Kidney (tissue), 14 donors: ENCODE results near the gene CHKB. TPM values are rescaled to one million over a fixed set of nuclear protein-coding genes. Genes with fewer than 3 reads are reported as not detected.

Experiments
- DNase-seq, 5 donors: peaks; one replicate each; pipeline ENCODE4 v3.0.0-alpha.2; 2013 to 2020
- FAIRE-seq: peaks from 2 replicates; lab custom pipeline; 2012; peaks lifted over from hg19 to GRCh38; lab: Jason Lieb, UNC
- H3K27ac ChIP-seq, 2 donors: one replicate each; pipeline ENCODE4 v1.7.0; 2013; ENCODE audit warnings: low read depth in 2 of 2, low read length in 2 of 2, inconsistent platforms in 1 of 2
- H3K27me3 ChIP-seq: one replicate; pipeline ENCODE4 v1.7.1; 2013; ENCODE audit warnings: low read length, inconsistent platforms; ENCODE audit not compliant: control insufficient read depth, insufficient read depth
- H3K36me3 ChIP-seq, 3 donors: one replicate each; pipeline versions ENCODE4 v1.7.0 to v1.7.1; 2013; ENCODE audit warnings: low read length in 3 of 3, control low read depth in 1 of 3, inconsistent platforms in 1 of 3; ENCODE audit not compliant: insufficient read depth in 3 of 3, control insufficient read depth in 2 of 3
- H3K4me1 ChIP-seq, 3 donors: one replicate each; pipeline versions ENCODE4 v1.7.0 to v1.7.1; 2013; ENCODE audit warnings: low read length in 3 of 3, inconsistent platforms in 1 of 3, low read depth in 1 of 3; ENCODE audit not compliant: control insufficient read depth in 2 of 3, insufficient read depth in 2 of 3
- H3K4me3 ChIP-seq, 3 donors: one replicate each; pipeline versions ENCODE4 v1.7.0 to v1.8.1; 2013; ENCODE audit warnings: low read length in 3 of 3, control low read depth in 1 of 3, inconsistent platforms in 1 of 3
- H3K9ac ChIP-seq, 3 donors: one replicate each; pipeline versions ENCODE4 v1.7.0 to v1.7.1; 2013; ENCODE audit warnings: low read length in 3 of 3, control low read depth in 1 of 3, inconsistent platforms in 1 of 3
- H3K9me3 ChIP-seq, 3 donors: one replicate each; pipeline versions ENCODE4 v1.7.0 to v1.7.1; 2013; ENCODE audit warnings: low read length in 3 of 3, control low read depth in 1 of 3, inconsistent platforms in 1 of 3; ENCODE audit not compliant: control insufficient read depth in 2 of 3, insufficient read depth in 1 of 3
- CTCF ChIP-seq: IDR thresholded peaks from 3 replicates; pipeline ENCODE4 v1.5.1; 2012; ENCODE audit warnings: mild to moderate bottlenecking, moderate library complexity, borderline replicate concordance; ENCODE audit not compliant: insufficient read depth; ENCODE audit errors: extremely low read depth
- intact Hi-C: fragments of 100-400 bp; cut with DNase I; formaldehyde crosslinking; loops from one replicate; pipeline ENCODE4 v1.11.1; 2022
- polyA plus RNA-seq: library from polyadenylated mRNA; stranded (reverse); fragments of 350-450 nt; fragmentation: Illumina TruSeq; extraction: RNeasy Lipid Tissue Mini Kit (QIAGEN cat#74804); gene quantifications from one replicate; pipeline ENCODE4 v1.2.3, GENCODE V29; 2014; ENCODE audit warnings: low read depth, low replicate concordance; ENCODE audit not compliant: insufficient read depth
- total RNA-seq: library from RNA; stranded (reverse); fragmentation: NEBNext Ultra II Directional; extraction: Animal tissue kit (Norgen Biotek cat#: 25700); gene quantifications from one replicate; pipeline ENCODE4 v1.2.1, GENCODE V29; 2021
- donor health status: control.
- donor health status: control.
- donor health status: control.
- donor health status: control.
- donor health status: control.
- donor health status: DM: yes; HTN: yes; CAD: no.
- donor health status: Normal renal cell carcinoma (clear cell type).

Gene CHKB
- total and polyA plus RNA-seq, 2 donors from 2014 or later, result 73.0 to 91.7 TPM

- no peak for DNase-seq
- intact Hi-C loops, result no loop called here
- H3K27me3 ChIP-seq, result no peaks in the 10 kb centered on the region
- peaks cover 0 to 10% (median 7%) of the 10 kb centered on the region in 3 donors for H3K36me3 ChIP-seq
- no peak overlapping the region for H3K9ac ChIP-seq
- no peak overlapping the region for H3K27ac ChIP-seq
- H3K4me1 ChIP-seq, result peaks cover 0 to 15% (median 11%) of the 10 kb centered on the region in 3 donors
- no peak for FAIRE-seq
- H3K9me3 ChIP-seq, result no peaks in the 10 kb centered on the region
- no peak for TF ChIP-seq CTCF
- H3K4me3 ChIP-seq, result no peak overlapping the region
These were observed 12.6 kb downstream of the CHKB start for GRCh38 chr22:50569896-50570535.

GRCh38 chr22:50569041-50569459 lies 13.6 kb downstream of the CHKB start:
- DNase-seq, result peak in 1 of 5 donors; percentile 67

GRCh38 chr22:50568626-50569025 lies 14.0 kb downstream of the CHKB start:
- H3K4me1 ChIP-seq, result peaks cover 0 to 17% (median 11%) of the 10 kb centered on the region in 3 donors
- no peaks in the 10 kb centered on the region for H3K9me3 ChIP-seq
- no peak overlapping the region for H3K4me3 ChIP-seq
- intact Hi-C loops, result no loop called here
- no peak for TF ChIP-seq CTCF
- peak in 1 of 5 donors; percentile 64 for DNase-seq
- H3K27ac ChIP-seq, result no peak overlapping the region
- FAIRE-seq, result no peak
- H3K36me3 ChIP-seq, result peaks cover 0 to 10% (median 7%) of the 10 kb centered on the region in 3 donors
- no peaks in the 10 kb centered on the region for H3K27me3 ChIP-seq
- H3K9ac ChIP-seq, result no peak overlapping the region

More at GRCh38 chr22:50569041-50569459, 13.6 kb downstream of the CHKB start:
- no peak for TF ChIP-seq CTCF
- H3K27ac ChIP-seq, result no peak overlapping the region
- intact Hi-C loops, result no loop called here
- no peaks in the 10 kb centered on the region for H3K27me3 ChIP-seq
- H3K4me1 ChIP-seq, result peaks cover 0 to 15% (median 11%) of the 10 kb centered on the region in 3 donors
- H3K9me3 ChIP-seq, result no peaks in the 10 kb centered on the region
- no peak for FAIRE-seq
- H3K4me3 ChIP-seq, result no peak overlapping the region
- no peak overlapping the region for H3K9ac ChIP-seq
- peaks cover 0 to 10% (median 7%) of the 10 kb centered on the region in 3 donors for H3K36me3 ChIP-seq
